ENCODE results near the gene PTPRD.

The PTPRD gene

DNA sequence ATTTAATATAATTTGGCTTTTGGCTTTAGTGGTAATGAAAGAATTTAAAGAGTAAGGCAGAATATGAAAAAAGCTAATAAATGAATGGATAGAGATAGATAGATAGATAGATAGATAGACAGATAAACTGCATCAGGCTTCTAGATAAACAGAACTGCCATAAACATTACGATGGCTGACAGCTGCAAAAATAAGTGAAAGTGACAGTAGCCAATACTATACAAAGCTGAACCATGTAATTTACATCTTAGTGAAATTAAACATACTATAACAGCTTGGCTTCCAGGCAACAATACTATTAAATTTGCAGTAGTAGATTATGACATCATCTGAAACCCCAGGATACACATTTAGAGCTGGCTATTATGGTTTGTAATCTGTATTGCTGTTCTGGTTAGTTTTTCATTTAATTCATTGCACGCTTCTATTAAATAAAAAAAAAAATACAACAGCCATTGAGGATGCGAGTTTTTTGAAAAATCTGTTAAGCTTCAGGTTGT is 1354.8 kb downstream of the PTPRD start:
- DNase-seq: peak in 2 of 3 experiments; percentile 17 to 73

DNA sequence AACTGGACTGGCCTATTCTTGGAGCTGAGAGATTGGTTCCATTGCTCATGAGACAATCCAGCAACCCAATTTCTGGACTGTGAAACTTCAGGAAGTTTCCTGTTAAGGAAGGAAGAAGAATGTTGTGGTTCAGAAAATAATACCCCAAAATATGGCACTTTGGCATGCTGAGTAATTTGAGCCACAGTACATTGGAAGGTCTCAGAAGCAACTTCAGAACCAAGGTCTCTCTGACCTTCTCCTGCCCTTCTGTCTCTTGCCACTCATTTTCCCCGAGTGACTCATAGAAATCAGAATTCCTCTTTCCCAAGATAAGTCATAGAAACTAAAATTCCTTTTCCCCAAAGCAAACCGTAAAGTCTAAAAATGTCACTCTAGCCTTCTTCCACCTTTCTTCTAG is 1366.1 kb downstream of the PTPRD start:
- no peak for DNase-seq

DNA sequence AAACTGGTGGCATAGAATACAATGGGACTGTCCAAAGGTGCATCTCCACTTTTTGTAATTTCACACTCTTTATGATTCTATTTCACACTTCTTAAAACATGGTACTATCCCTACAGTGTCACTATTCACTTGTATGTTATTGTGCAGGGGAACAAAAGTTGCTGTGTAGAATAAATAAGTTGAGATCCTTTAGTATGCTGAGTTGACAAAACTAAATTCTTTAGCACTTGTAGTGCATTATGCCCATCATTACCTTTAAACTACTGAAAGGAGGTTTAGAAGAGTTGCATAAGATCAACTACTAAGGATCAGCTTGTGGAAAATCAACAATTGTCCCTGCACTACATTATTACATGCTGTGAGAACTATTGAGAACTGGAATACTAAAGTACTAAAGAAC is 1380.9 kb downstream of the PTPRD start:
- no peak for DNase-seq

DNA sequence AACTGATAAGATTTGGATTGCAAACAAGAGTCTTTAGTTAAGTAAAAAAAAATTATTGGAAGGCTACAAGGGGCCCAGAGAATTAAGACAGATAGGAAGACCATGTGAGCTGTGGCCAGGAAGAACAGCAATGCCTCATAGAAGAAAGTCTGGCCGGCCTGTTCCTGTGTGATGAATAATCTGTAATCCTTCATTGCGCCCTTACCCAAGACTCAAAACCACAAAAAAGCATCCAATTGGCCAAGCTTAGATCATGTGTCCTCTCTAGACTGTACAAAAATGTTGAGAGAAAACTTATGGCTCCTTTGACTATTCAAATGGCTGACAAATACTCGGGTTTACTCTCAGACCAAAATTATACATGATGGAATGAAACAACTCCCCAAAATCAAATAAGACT is 1383.5 kb downstream of the PTPRD start:
- no peak for DNase-seq

DNA sequence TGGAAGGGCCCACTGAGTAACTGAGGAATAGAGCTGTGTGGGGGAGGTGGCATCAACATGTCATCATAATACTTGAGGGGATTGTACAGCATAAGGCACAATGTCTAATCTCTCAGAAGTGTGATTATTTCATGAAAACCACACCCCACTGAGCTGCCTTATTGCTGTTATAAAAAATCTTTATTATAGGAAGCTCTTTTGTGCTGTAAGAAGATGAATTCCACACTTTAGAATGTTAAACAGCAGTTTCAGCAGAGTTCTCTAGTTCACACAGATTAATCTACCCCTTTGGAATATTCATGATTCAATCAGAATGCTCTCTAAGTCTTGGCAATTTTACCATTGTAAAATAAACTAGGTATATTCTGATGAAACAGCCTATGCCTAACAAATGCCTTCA is 1389.6 kb downstream of the PTPRD start:
- no peak for DNase-seq

DNA sequence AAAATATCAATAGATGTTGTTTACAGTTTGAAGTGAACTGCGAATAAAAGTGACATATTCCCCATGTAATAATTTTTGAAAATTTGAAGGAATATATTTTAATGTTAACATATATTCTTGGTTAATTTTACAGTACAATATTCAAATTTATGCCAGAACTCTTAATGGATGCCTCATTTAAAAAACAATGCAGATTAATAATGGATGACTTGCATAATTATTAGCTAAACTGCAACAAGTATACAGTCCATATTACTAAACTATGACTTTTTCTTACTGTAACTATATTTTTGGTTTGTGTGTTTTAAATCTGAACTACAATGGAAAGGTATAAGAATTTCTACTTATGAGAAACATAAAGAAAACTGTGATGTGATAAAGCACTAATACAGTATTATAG is 1390.1 kb downstream of the PTPRD start:
- DNase-seq: no peak

DNA sequence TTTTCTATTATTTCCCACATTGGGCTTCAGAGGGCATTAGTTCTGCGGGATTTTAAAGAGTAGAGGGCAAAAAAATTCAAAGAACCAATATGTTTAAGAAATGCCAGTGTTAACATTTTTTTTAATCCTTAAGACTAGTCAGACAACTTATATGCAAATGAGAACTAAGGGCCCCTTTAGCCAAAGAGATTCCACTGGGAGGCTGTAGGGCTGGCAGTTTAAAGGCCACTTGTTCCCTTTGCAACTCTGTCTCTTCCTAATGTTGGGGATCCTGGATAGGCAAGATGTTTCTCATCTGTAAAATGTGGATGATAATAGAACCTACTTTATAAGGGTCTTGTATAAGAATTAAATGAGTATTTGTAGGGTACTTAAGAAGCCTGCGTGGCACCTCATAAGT is 1395.9 kb downstream of the PTPRD start:
- no peak for DNase-seq

DNA sequence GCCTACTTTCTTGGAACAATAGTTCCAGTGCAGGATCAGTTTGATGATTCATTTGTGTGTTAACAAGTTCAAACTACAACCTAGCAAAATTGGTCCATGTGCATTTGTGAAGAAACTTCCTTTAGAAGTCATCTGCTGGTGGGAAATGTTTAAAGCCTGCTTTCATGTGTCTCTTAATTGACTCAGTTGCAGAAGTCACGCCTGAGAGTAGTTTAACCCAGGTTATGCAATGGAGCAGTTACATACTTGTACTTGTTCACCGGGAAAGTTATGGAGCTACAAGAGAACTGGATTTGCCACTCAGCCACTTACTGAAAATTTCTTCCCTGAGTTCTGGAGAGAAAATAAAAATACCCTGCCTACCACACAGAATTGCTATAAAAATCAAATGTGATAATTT is 1397.8 kb downstream of the PTPRD start:
- DNase-seq: no peak

DNA sequence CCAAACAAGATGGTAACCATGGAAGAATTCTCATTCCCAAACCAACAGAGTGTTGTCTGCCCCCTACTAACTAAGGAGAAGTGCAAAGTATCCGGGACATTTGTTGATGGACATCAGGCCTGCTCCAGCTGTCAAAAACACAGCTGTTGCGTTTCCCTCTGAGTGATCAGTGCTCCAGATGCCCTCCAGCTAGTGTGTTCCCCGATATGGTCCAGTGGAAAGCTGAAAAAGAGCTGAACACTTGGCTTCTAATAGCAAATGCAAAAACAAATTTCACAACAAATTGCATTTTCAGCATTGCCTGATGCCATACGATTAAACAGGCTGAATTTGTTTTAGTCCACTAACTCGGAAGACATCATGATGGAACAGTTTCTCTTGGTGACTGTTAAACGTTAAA is 1398.7 kb downstream of the PTPRD start:
- peak in 2 of 3 experiments; percentile 26 to 56 for DNase-seq

DNA sequence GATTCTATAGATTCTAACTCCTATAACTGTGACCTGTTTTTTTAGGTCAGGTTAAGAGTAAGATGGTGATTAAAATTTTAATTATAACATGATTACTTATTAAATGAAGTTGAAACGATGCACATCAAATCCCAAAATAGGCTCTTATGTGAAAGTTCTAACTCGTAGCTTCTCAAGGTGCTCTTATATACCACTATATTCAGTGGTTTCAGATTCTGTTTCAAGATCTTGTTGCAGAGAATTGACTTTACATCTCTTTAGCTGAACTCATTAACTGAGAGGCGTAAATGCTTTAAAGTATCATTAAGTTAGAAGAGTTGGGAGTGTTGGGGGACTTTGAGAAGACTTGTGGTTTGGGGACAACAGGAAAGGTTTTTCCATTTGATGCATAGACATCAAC is 1399.8 kb downstream of the PTPRD start:
- DNase-seq: no peak

DNA sequence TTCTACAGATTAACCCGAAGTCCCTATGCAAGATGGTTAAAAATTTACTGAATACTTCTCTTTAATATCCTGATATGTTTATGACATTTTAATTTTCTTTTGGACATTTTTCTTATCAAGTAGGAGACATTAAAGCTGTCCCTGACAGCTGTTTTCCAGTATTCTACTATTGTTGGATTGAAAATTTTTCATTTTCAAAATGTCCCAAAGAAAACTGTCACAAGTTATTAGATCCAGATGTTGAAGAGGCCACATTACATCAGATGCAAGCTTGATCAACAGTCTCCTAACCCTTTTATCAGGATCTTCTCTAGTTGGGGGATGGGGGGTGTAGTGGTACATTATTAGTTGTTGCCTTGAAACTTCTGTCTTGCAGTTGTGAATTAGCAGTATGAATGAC is 1410.5 kb downstream of the PTPRD start:
- no peak for DNase-seq

DNA sequence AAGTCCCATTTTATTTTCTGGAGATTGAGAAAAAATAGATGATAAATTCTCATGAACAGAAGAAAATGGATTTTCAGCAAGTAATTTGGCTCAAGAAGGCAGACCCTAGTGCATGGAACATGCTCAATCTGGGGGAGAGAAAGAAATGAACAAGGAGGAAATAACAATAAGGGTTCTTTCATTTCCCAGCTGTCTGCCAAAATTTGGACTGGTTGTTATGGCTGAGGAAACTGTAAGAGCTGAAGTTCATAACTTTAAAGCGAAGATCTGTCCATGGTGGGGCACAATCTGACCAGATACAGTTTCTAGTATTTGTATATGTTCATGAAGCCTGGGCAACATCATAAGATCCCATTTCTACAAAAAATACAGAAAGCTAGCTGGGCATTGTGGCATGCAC is 1426.7 kb downstream of the PTPRD start:
- DNase-seq: no peak

DNA sequence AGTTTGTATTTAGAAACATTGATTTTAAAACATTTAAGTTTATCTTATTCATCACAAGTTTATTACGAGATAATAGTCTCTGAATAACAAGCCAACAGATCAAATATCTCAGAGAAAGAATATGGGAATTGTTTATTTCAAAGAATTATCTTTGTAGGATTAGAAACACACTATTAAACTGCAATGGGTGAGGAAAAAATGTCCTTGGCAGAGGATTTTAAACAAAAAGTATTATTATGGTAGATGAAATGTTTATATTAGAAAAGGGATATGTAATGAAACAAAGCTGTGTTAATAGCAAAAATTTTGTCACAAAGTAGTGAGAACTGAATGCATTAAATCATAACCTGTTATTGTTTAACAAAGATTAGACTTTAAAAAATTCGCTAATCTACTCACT is 1430.4 kb downstream of the PTPRD start:
- DNase-seq: no peak

DNA sequence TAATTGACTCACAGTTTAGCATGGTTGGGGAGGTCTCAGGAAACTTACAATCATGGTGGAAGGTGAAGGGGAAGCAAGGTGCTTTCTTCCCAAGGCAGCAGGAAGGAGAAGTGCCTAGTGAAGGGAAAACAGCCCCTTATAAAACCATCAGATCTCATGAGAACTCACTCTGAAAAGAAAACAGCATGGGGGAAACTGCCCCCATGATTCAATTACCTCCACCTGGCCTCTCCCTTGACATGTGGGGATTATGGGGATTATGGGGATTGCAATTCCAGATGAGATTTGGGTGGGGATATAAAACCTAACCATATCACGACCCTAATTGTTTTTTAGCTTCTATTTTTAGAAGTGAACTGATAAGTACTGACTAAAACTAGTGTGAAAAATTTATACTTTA is 1435.7 kb downstream of the PTPRD start:
- DNase-seq: no peak

DNA sequence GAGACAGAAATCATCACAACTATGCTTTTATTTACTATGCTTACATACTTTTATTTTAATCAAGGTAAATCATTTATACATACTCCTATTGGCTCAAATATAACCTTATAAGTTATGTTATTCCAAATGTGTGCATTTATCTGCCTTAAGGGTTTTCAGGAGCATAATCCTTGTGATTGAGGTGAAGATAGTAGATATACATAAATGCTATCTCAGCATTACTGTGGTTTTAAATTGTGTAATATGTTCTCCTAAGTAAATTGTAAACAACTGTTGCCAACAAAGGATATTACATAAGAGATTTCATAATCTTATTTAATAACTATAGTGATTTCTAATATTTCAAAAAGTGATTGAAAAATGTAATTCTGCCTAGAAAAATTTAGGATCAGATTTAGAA is 1438.4 kb downstream of the PTPRD start:
- DNase-seq: no peak

DNA sequence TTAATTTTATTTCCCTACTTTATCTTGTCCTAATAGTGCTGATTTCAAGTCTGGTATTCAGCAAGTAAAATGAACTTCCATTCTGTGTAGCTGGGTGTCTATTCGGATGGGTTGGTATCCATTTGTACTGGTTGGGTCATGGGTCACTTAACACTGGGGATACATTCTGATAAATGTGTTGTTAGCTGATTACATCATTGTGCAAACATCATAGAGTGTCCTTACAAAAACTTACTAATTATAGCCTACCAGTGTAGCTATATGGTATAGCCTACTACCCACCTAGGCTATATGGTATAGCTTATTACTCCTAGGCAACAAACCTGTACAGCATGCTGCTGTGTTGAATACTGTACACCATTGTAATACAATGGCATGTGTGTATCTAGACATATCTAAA is 1439.5 kb downstream of the PTPRD start:
- DNase-seq: peak in 2 of 3 experiments; percentile 0 to 40

DNA sequence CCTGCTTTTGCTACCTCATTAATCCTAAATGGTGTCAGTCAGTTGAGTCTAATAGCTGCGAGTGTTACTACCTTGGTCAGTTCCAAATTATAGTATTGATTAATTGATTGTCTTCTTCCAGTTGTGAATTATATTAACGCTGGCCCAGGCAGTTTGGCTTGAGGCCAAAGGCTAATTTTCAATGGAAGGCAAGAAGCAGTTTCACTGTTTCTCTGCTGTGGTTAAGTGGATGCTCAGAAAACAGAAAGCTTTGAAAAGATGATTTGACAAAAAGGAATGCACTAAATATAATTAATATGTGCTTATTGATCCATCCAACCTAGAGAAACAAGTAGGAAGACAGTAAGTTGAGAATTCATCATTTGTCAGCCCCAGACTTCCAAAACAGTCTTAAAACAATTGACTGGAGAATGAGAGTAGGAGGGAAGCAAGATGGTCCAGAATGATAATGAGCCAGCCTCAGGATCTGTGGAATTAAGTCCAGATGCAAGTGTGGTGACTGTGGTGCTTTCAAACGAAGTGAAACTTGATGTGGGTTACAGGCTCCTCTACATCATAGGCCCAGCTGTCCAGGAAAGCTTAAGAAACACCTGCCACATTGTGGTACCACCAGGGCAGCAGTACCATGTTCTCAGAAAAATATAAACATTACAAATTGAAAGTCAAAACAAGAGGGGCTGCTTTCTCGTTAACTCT is 1442.2 kb downstream of the PTPRD start:
- DNase-seq: peak; percentile 8 to 64 (median 19)

DNA sequence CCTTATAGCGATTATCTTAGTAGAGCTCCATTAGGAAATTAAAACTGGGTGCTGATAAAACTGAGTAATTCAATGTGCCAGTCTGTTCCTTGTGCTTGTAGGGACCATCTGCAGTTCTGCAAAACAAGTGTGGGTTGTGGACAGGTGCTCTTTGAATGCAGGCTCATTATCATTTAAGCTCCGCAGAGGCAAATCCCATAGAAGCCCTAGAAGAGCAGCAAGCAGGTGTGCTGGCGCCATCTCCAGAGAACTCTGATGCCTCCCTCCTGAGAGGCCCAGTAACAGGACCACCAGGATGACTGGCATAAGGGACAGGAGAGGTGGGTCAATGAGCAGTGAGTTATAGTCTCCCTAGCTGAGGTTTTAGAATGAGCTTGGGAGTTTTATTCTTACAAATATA is 1470.8 kb downstream of the PTPRD start:
- peak; percentile 18 to 70 (median 52) for DNase-seq

DNA sequence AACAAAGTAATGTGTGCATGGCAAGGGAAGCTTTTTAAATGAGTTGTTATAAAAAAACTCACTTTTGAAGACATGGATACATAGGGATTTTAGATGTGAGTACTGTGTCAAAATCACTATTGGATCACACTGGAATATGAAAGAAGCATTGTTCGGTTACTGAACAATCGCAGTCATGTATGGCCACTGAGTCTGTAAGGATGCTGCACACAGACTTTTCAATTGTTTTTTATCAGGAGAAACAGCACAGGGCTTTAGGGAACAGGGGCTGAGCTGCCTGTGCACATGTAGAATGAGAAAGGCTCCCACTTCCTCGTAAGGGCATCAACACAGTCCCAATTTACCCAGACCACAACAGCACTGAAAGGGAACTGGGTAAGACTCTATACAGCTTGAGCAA is 1479.3 kb downstream of the PTPRD start:
- no peak for DNase-seq

DNA sequence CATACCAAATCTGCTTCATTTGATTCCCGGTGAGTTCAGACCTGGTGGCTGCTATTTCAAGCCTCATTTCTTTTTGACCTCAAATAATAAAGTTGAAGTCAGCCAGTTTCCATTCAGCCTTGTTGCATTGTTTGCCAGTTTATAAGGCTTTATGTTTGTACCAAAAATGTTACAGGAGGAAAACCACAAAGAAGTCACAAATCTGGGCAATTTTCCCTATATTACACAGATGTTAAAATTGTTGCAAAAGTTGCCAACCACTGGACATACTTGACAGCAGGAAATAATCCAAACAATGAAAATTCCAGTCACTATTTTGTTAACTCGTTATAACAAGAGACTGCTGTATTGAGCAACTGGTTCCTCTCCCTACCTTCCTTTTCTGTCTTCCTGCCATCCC is 1488.2 kb downstream of the PTPRD start:
- DNase-seq: no peak

DNA sequence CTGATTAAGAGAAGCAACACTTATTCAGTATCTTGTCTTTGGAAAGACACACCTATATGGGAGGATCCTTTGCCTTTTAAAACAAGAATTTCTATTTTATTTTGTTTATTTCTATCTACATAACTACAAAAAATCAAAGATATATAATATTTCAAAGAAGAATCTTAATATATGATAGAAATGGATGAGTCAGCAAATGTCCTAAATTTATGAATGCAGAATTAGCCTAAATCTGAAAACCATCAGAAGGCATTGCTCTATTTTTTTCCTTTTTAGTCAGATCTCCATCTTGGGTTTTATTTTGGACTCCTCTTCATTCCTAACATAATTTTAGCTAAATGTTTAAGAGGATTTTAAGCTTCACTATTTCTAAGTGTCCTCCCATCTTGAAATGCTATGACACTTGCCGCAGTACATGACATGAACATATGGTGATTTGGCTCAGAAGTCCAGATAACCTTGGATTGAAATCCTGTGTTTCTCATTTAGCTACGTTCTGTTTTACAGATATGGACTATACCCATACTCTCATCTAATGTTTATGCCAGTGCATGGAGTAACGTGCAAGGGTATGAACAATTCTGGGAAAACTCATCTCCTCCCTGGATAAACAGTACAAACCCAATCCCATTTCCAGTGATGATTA is 1490.4 kb downstream of the PTPRD start:
- no peak for DNase-seq

DNA sequence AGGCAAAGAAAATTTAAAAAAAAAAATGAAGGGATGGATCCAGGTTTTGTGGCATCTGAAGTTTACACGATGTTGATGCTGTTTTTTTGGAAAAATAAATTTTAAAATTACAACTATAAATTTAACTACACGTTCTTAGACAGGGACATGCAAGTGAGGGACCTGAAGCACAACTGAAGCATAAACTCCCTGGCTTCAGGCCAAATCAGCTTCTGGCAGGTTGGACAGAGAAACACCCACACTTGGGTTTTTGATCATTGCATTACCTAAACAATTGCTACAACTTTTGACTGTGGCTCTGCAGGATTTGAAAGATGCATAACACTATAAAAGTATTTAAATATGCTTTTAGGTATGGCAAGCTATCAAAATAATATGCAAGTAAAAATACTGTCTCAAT is 1494.9 kb downstream of the PTPRD start:
- peak in 2 of 3 experiments; percentile 39 to 43 for DNase-seq

DNA sequence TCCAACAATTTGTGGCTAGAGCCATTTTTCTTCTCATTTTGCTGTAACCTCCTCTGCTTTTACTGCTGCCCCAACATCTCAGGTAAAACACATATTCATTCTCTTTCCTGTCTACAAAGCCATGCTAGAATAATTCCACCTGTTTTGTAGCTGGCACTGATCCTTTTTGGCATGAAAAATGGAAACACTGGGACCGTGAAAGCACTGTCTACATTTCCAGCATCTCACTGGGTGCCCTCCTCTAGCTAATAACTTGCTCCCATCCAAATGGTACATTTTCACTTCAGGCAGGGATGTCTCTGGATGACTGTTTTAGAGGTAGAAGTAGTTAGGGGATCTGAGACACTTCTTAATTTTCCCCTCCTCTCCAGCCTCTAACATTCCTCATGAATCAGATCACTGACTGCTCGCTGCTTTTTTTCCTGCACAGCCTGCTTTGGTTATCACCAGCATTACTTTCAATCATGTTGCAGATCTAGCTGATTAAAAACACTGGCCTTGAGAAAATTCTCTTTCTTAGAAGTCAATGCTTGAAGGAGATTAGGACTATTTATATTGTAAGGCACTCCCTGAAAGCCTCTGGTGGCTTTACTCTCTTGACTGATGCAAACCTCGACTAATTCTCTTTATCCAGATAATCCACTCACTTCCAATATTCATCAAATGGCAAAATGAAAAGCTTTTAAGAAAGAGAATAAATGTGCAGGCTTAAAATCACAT is 1500.6 kb downstream of the PTPRD start:
- no peak for DNase-seq

DNA sequence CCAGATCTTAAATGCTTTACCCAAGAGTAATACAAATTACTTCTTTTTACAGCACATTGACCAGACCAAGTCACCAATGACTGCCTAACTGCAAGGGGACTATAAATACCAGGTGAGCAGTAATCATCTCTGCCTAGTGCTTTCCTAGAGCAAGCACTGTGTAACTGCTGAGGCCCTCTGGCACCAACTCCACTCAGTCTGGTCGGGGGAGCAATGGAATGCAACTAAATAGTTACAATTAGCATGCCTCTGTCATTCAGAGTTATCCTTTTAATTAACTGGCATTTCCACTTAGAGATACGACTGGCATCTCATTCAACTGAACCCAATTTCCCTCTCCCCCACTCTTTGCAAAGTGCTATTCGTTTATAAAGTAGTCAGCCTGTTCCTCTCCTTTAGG is 1504.2 kb downstream of the PTPRD start:
- no peak for DNase-seq
